GM12892 (cell line): ENCODE data around the gene PCSK5.
"Not testable (repeated sequence)": the region's sequence is repeated elsewhere in the genome, so short reads cannot be mapped to it uniquely, and the experiment has no call there.

Experiments used
- DNase-seq: peaks from one replicate; pipeline ENCODE4 v3.0.0; 2011; ENCODE audit not compliant: insufficient read length
- FAIRE-seq: peaks from 2 replicates; lab custom pipeline; 2011; peaks lifted over from hg19 to GRCh38; lab: Jason Lieb, UNC
- POLR2A ChIP-seq: IDR thresholded peaks from 2 replicates; pipeline ENCODE4 v1.6.1; 2011; ENCODE audit warnings: low read depth, low read length, control low read depth
- POLR2AphosphoS5 ChIP-seq: IDR thresholded peaks from 2 replicates; pipeline ENCODE4 v1.6.1; 2011; ENCODE audit warnings: low read depth, low read length, control low read depth
- TAF1 ChIP-seq: IDR thresholded peaks from 2 replicates; pipeline ENCODE4 v1.6.1; 2011; ENCODE audit warnings: low read depth, mild to moderate bottlenecking, control low read depth, low read length, borderline replicate concordance

PCSK5 gene

DNA sequence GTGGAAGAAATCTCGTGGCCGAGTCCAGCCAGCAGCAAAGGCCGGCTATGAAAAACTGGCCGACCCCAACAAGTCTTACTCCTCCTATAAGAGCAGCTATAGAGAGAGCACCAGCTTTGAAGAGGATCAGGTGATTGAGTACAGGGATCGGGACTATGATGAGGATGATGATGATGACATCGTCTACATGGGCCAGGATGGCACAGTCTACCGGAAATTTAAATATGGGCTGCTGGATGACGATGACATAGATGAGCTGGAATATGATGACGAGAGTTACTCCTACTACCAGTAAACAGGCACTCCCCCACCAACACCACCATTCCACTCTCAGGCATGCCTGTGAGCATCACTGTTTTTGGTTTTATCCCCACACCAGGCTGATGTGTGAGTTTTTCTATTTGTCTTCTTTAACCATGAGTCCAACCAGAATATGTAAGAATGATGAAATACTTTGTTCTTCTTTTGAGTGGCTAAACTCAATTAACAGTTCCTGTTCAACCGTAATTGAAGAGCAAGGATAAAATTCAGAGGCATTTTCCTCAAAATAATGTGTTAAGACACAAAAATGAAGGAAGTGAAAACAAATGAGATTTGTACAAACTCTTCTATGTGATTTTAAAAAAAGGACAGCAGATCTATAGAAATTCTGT, 468.3 kb downstream of the PCSK5 start:
- TF ChIP-seq POLR2A (no peak), POLR2AphosphoS5 (no peak), TAF1 (no peak)
- FAIRE-seq: no peak

DNA sequence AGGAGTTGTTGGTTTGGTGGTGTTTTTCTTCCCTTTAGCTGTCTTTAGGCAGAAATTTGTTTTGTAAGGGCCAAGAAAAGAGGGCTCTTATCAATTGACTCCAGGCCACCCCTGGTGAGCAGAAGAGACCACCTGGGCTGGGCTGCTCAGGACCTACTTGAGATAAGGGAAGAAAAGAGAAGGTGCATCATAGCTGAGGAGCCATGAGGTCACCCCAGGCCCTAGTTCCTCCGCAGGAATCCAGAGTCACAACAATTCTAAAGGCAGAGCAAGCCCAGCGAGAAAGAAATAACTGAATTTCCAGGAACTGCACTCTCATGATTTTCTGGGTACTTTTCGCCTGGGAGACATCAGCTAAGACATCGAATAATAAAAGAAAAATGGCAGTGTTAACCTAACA, 468.9 kb downstream of the PCSK5 start:
- DNase-seq: no peak
- TF ChIP-seq POLR2AphosphoS5 (no peak), TAF1 (no peak)
- no peak for FAIRE-seq

More for the DNA sequence above, 468.3 kb downstream of the PCSK5 start:
- no peak for DNase-seq

DNA sequence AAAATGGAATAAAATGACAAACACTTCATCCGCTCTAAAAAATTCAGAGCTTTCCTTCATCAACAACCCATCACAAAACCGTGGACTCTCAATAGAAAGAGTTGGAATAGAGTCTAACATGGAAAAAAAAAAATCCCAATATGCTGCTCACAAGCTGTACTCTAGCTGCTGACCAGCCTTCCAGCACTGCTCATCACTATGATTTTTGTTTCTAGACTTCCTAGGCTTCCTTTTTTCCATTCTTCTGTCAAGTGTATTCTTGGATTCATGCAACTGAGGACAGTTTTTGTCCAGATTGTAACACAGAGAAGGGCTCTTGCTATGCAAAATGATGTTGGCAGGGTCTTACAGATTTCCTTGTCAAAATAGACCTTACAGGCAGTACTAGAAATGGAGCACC, 469.3 kb downstream of the PCSK5 start:
- DNase-seq: no peak
- FAIRE-seq: no peak
- TF ChIP-seq POLR2A (no peak), TAF1 (no peak), POLR2AphosphoS5 (no peak)

DNA sequence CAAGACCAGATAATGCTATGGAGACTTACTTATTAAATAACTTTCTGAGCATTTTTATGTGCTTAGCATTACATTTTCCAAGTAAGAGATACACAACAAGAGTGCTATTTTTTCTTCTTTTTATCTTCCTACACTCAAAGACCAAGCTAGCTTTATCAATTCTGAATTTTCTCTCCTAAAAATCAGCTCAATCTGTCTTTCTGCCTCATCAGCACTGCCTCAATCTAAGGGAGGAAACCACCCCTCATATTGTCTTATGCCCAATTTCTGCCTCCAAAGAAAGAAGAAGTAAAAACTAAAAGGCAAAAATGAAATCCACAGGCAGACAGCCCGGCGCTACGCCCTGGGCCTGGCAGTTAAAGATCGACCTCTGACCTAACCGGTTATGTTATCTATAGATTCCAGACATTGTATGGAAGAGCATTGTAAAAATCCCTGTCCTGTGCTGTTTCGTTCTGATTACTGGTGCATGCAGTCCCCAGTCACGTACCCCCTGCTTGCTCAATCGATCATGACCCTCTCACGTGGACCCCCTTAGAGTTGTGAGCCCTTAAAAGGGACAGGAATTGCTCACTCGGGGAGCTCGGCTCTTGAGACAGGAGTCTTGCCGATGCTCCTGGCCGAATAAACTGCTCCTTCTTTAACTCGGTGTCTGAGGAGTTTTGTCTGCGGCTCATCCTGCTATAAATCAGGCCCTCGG, 472.0 kb downstream of the PCSK5 start:
- FAIRE-seq, DNase-seq: not testable (repeated sequence)

DNA sequence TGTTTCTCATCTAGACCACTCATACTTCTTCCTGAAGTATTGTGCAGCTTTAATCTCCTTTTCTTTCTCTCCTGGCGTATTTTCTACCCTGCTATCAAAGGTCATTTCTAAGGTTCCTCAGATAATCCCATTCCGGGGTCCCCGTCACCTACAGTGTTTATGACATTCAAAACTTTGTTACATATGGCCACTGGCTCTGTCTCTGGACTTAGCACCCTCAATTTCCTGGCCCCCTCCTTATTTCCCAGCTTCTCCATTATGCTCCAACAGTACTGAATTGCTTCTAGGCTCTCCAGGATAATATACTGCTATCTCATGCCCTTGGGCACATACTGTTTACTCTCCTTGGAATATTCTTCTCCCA, 472.5 kb downstream of the PCSK5 start:
- FAIRE-seq (no peak), DNase-seq (no peak)
- TF ChIP-seq POLR2AphosphoS5 (no peak), TAF1 (no peak), POLR2A (no peak)

DNA sequence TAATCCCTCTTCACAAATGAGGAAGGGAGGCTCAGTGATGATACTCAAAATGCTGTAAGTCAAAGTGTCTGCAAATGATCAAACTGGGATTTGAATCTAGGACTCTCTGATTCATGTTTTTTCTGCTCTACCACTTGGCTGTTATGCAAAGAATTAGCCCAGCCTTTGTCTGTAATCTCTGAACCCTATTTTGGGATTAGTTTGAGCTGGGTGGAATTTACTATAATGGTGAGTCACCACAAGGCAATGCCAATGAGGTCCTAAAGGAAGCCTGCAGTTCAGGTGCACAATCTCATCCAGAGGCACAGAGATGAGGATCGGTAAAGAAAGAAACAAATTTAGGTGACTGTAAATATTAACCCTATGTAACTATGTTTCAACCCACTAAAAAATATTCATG, 474.6 kb downstream of the PCSK5 start:
- no peak for DNase-seq
- TF ChIP-seq POLR2AphosphoS5 (no peak), POLR2A (no peak), TAF1 (no peak)
- no peak for FAIRE-seq

DNA sequence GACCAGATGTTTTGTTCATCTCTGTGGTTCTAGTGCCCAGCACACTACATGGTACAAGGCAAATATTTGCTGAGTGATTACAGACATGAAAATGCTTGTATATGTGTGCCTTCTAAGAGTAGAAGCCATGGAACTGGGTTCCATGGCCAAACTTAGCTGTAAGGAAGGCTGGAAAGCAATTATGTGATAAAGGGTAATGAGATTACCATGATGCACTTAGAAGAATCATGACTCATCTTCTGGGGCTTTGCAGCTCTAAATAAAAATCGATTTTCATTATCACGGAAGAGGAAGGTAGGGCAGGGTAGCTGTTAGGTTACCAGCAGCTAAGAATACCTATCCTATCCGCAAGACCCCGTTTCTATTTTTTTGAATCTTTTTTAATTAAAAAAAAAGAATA, 475.8 kb downstream of the PCSK5 start:
- TF ChIP-seq POLR2AphosphoS5 (no peak), POLR2A (no peak), TAF1 (no peak)
- no peak for DNase-seq
- FAIRE-seq: no peak

DNA sequence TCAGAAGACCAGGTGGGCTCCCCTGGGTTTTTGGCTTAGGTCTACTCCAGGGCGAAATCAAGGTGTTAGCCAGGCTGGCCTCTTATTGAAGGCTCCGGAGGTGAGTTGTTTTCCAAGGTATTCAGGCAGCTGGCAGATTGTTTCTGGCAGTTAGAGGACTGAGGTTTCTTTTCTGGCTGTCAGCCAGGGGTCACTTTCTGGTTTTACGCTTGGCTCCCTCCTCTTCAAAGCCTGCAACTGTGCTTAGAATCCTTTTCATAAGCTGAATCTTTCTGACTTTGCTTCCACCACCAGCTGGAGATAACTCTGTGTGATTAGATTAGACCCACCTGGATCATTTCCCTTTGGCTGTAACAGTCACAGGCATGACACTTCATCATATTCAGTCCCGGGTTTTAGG, 479.1 kb downstream of the PCSK5 start:
- TF ChIP-seq TAF1: no peak
- TF ChIP-seq POLR2A: no peak
- TF ChIP-seq POLR2AphosphoS5: no peak
- no peak for FAIRE-seq
- no peak for DNase-seq

DNA sequence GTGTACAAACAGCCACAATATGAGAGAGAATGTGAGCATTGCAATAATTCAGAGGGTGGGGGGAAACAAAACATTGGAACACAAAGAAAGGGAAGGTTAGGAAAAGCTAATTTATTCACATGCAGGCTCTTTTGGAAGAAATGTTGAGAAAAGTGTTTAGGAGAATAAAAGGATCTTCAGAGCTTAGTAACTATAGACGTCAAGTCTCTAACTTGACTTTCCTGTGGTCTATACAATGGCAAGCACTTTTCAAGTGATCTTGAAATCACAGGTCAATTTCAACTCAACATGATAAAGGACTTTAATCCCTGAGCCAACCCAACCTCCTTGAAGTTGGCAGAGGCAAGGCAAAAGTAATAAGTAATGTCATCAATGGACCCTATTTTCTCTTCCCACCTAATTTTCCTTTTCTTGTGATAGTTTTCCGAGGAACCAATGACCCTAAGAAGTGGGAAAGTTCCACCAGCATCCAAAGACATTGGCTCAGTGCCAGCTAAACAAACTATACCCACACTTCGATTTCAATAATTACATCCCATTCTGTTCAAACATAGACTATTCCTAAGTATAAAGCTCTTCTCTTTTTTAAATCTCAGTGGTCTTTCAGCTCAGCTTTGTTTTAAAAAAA, 480.0 kb downstream of the PCSK5 start:
- FAIRE-seq (no peak), DNase-seq (no peak)
- TF ChIP-seq TAF1: no peak
- no peak for TF ChIP-seq POLR2A

DNA sequence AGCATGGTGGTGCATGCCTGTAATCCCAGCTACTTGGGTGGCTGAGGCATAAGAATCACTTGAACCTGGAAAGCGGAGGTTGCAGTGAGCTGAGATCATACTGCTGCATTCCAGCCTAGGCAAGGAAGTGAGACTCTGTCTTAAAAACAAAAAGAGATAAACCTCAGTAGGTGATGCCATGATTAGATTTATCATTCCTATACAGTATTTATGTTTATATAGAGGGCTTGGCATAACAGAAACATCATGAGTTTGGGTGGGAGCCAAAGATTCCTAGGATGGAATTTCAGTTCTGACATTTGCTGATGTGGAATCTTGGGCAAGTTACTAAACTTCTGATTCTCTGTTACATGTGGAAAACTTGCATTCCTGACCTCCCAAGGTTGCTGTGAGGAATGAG, 481.4 kb downstream of the PCSK5 start:
- DNase-seq: no peak
- FAIRE-seq: no peak
- TF ChIP-seq POLR2A (no peak), TAF1 (no peak)

DNA sequence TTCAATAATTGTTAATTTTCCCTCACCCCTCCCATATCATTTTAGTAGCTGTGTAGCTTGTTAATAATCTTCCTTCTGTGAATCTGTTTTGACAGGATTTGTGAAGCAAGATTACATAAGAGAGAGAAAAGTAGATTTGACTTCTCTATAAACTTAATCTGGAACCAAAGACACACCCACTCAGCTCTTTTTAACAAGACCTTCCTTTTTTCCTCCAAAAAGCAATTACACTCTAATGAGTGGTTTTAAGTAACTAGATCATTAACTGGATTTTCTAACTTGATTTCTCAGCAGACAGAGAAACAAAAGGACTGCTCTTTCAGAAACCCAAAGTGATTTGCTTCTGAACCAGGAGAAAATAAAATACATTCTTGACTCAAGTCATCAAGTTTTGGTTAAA, 481.9 kb downstream of the PCSK5 start:
- TF ChIP-seq TAF1: no peak
- no peak for TF ChIP-seq POLR2A
- no peak for TF ChIP-seq POLR2AphosphoS5
- DNase-seq: no peak
- no peak for FAIRE-seq

DNA sequence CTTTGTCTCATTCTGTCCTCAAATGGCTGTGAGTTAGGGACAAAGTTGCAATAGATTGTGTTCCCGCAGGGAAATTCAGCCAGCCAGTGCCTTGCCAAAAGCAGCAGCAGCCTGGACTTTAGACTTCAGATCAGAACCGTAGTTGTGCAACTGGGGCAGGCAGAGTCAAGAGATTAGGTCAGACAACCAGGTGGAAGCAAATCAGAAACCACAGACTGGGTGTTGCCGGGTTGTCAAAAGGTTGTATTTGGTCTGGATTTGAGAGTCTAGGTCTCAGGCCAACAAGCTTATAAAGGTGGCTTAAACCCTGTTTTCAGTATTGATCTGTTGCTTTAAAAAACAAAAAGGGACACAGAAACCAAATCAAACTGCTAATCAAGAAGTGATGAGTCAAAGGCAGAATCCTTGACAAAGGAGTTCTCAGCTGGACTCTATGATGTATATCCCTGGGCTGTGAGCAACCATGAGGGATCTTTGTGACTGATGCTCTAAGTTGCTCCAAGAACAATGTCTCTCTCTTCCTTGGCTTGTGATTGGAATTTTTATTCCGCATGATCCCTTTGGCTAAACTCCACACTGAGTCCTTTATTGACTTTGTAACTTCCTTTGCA, 482.8 kb downstream of the PCSK5 start:
- FAIRE-seq (no peak), DNase-seq (no peak)
- no peak for TF ChIP-seq POLR2A
- TF ChIP-seq TAF1: no peak
- TF ChIP-seq POLR2AphosphoS5: no peak
